ENCODE data around the gene ST14.
"Not testable (repeated sequence)": the region's sequence is repeated elsewhere in the genome, so short reads cannot be mapped to it uniquely, and the experiment has no call there.

The ST14 gene

GRCh38 chr11:130209128-130209932 is 49.7 kb downstream of the ST14 start:
- DNase-seq (ENCODE audit: low read depth): no peak

- DNase-seq (ENCODE audit: low read depth): no peak
These were observed 50.6 kb downstream of the ST14 start for GRCh38 chr11:130209954-130210854.

- no peak for DNase-seq (ENCODE audit: low read depth)
These were observed 51.6 kb downstream of the ST14 start for GRCh38 chr11:130211144-130211543.

- DNase-seq (ENCODE audit: low read depth): no peak
These were observed 52.3 kb downstream of the ST14 start for GRCh38 chr11:130211781-130212401.

GRCh38 chr11:130212431-130212961 is 52.9 kb downstream of the ST14 start:
- no peak for DNase-seq (ENCODE audit: low read depth)

GRCh38 chr11:130213143-130213978 is 53.8 kb downstream of the ST14 start:
- peak; percentile 63 for DNase-seq (ENCODE audit: low read depth)

- no peak for DNase-seq (ENCODE audit: low read depth)
These were observed 54.3 kb downstream of the ST14 start for GRCh38 chr11:130213979-130214281.

GRCh38 chr11:130214861-130215530 is 55.4 kb downstream of the ST14 start:
- no peak for DNase-seq (ENCODE audit: low read depth)

- no peak for DNase-seq (ENCODE audit: low read depth)
These were observed 56.1 kb downstream of the ST14 start for GRCh38 chr11:130215531-130216220.

GRCh38 chr11:130216221-130216550 is 56.6 kb downstream of the ST14 start:
- DNase-seq (ENCODE audit: low read depth): no peak

GRCh38 chr11:130216591-130217132 is 57.1 kb downstream of the ST14 start:
- no peak for DNase-seq (ENCODE audit: low read depth)

GRCh38 chr11:130217133-130218031 is 57.8 kb downstream of the ST14 start:
- no peak for DNase-seq (ENCODE audit: low read depth)

GRCh38 chr11:130218501-130219070 is 59.0 kb downstream of the ST14 start:
- DNase-seq (ENCODE audit: low read depth): no peak

GRCh38 chr11:130219148-130219547 is 59.6 kb downstream of the ST14 start:
- no peak for DNase-seq (ENCODE audit: low read depth)

GRCh38 chr11:130220311-130221035 is 60.9 kb downstream of the ST14 start:
- DNase-seq (ENCODE audit: low read depth): no peak

GRCh38 chr11:130223291-130223971 is 63.8 kb downstream of the ST14 start:
- no peak for DNase-seq (ENCODE audit: low read depth)

- DNase-seq (ENCODE audit: low read depth): no peak
These were observed 67.8 kb downstream of the ST14 start for GRCh38 chr11:130227373-130227772.

GRCh38 chr11:130233486-130233885 is 73.9 kb downstream of the ST14 start:
- not testable (repeated sequence) for DNase-seq (ENCODE audit: low read depth)
